Transverse colon (tissue), 4 donors: Measurements from ENCODE around the gene NDST4.

Source experiments
- CTCF ChIP-seq, 5 experiments: fragments of 200-600 bp in 3 of 5; fragments of 450-650 bp in 2 of 5; sonication (generic) in 3 of 5; IDR thresholded peaks; 1 replicate in 2 of 5; 2 replicates in 3 of 5; pipeline ENCODE4 v1.5.1; 2016 to 2017; ENCODE audit warnings: antibody characterized with exemption in 5 of 5, inconsistent platforms in 3 of 5, mild to moderate bottlenecking in 2 of 5, moderate library complexity in 1 of 5
- POLR2A ChIP-seq: fragments of 450-650 bp; IDR thresholded peaks from one replicate; pipeline ENCODE4 v1.6.1; 2016; ENCODE audit warnings: antibody characterized with exemption, mild to moderate bottlenecking, moderate library complexity
- POLR2AphosphoS5 ChIP-seq, 3 donors: sonication (generic); formaldehyde crosslinking; IDR thresholded peaks; one replicate each; pipeline ENCODE4 v1.6.1; 2016; ENCODE audit warnings: antibody characterized with exemption in 3 of 3

DNA sequence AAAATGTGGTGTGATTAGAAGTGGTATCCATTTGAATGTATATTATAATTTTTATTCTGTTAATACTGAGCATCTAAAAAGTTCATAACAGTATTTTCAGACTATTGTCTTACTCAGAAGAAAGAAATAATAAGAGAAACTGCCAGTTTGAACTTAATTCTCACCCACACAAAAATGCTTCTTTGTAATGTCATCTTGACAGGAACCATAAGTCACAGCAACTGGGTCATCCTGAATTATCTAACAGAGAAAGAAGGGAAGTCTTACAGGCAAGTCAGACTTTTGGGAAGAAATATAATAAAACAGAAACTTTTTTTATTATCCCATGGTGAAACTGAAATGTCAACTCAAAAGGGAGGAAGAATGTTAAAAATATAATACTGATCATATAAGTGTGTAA lies 83.1 kb downstream of the NDST4 start:
- TF ChIP-seq POLR2AphosphoS5 (IDR thresholded peaks at IDR 0.05) (no peak), POLR2A (no peak), CTCF (IDR thresholded peaks at IDR 0.05) (no peak)
